ENCODE data around the gene TAOK2. TPM values are rescaled to one million over a fixed set of nuclear protein-coding genes. Genes with fewer than 3 reads are reported as not detected.

The TAOK2 gene
- total and polyA plus RNA-seq, 2 experiments from 2014 or later, result 13.6 to 57.9 TPM

DNA sequence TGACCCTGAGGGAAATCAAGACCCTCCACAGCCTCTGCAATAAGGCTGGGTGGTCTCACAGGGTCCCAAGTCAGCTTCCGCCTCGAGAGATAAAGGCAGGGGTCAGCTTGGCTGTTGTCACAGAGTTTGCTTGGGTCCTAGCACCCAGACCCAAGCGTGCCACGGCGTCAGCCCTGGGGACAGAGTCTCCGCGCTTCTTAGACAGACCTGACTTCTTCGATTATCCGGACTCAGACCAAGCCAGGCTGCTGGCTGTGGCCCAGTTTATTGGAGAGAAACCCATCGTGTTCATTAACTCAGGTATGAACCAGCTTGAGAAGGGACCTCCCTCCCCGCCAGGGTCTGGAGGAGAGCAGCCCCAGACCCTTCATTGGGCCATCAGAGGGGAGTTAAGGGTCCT is 49.9 kb downstream of the TAOK2 start:
- Histone ChIP-seq H2AFZ (no peak overlapping the region), H3K9ac (no peak overlapping the region), H3K4me1 (ENCODE audit: insufficient read depth) (no peaks in the 10 kb centered on the region), H3K9me3 (ENCODE audit: low read depth) (no peaks in the 10 kb centered on the region), H4K20me1 (ENCODE audit: insufficient read depth) (no peaks in the 10 kb centered on the region), H3K79me2 (ENCODE audit: insufficient read depth) (no peaks in the 10 kb centered on the region), H3K36me3 (ENCODE audit: low read depth) (no peaks in the 10 kb centered on the region), H3K27me3 (replicated peaks; ENCODE audit: insufficient read depth) (peaks cover 14% of the 10 kb centered on the region), H3K4me2 (ENCODE audit: unreplicated experiment) (no peak overlapping the region), H3F3A (ENCODE audit: insufficient read depth) (no peaks in the 10 kb centered on the region), H3K27ac (no peak overlapping the region), H3K4me3 (no peak overlapping the region), H3K9me2 (ENCODE audit: insufficient read depth) (no peaks in the 10 kb centered on the region)
- no peak for TF ChIP-seq EZH2phosphoT487 (IDR thresholded peaks at IDR 0.05; ENCODE audit: insufficient read depth, low read depth)
- no peak for TF ChIP-seq EZH2 (IDR thresholded peaks at IDR 0.05; ENCODE audit: insufficient read depth, poor library complexity, severe bottlenecking)
- in situ Hi-C loops (cut with MboI), result loop anchor here (10.0 kb wide), 2 partner anchors 49 to 319 kb away; partner anchors contain the start of gene TAOK2
- no peak for DNase-seq
- WGBS, 2 experiments (ENCODE audit: low coverage in 1 of 2, low lambda C conversion rate in 2 of 2, missing lambda C conversion rate in 2 of 2), result 62 to 64% methylated on average over 11 of the region's 11 CpGs

DNA sequence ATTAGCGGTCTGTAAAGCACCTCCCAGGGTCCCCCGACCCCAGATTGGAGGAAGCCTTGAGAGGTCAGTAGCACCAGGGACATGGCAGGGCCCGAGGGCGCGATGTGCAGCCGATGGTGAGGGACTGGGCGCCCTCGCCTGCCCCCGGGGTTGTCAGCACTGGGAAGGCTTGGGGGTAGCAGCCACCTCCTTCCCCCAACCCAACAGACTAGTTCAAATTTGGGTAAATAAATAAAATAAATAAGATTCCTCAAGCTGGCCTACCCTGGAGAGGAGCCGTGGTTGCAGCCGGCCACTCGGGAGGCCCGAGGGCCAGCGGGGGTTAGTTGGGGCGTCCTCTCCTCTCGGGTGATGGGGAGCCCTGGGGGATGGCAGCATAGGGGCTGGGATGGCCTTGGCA is 50.8 kb downstream of the TAOK2 start:
- Histone ChIP-seq H3K36me3 (ENCODE audit: low read depth) (no peaks in the 10 kb centered on the region), H3K4me3 (no peak overlapping the region), H3K4me1 (ENCODE audit: insufficient read depth) (no peaks in the 10 kb centered on the region), H3K27me3 (replicated peaks; ENCODE audit: insufficient read depth) (peaks cover 22% of the 10 kb centered on the region), H3K4me2 (ENCODE audit: unreplicated experiment) (no peak overlapping the region), H2AFZ (no peak overlapping the region), H3K9me2 (ENCODE audit: insufficient read depth) (no peaks in the 10 kb centered on the region), H3K27ac (no peak overlapping the region), H3K9ac (no peak overlapping the region), H4K20me1 (ENCODE audit: insufficient read depth) (no peaks in the 10 kb centered on the region), H3K79me2 (ENCODE audit: insufficient read depth) (no peaks in the 10 kb centered on the region), H3F3A (ENCODE audit: insufficient read depth) (no peaks in the 10 kb centered on the region), H3K9me3 (ENCODE audit: low read depth) (no peaks in the 10 kb centered on the region)
- TF ChIP-seq EZH2 (IDR thresholded peaks at IDR 0.05; ENCODE audit: insufficient read depth, poor library complexity, severe bottlenecking) (no peak), EZH2phosphoT487 (IDR thresholded peaks at IDR 0.05; ENCODE audit: insufficient read depth, low read depth) (no peak)
- 70 to 72% methylated on average over 10 to 16 of the region's 16 CpGs for WGBS, 2 experiments (ENCODE audit: low coverage in 1 of 2, low lambda C conversion rate in 2 of 2, missing lambda C conversion rate in 2 of 2)
- in situ Hi-C loops (cut with MboI), result loop anchor here (10.0 kb wide), 2 partner anchors 50 to 320 kb away; partner anchors contain the start of gene TAOK2
- no peak for DNase-seq

DNA sequence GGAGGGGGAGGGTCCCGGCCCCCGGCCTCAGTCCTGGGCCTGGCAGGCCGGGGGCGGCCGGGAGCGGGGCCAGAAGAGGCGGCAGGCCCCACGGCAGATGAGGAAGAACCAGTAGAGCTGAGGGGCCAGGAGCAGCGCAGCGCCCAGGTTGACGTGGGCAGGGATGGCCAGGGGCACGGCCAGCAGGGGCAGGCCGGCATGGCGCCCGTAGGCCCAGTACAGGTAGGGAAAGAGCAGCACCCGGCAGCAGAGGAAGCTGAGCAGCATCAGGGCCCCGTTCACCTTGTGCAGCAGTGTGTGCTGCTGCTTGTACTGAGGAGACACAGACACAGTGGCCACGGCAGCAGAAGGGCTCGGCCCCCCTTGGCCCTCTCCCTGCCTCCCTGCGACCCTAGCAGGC is 51.5 kb downstream of the TAOK2 start:
- 52% methylated on average over 13 to 19 of the region's 20 CpGs for WGBS, 2 experiments (ENCODE audit: low coverage in 1 of 2, low lambda C conversion rate in 2 of 2, missing lambda C conversion rate in 2 of 2)
- in situ Hi-C loops (cut with MboI), result loop anchor here (10.0 kb wide), 2 partner anchors 50 to 320 kb away; partner anchors contain the start of gene TAOK2
- no peak overlapping the region for H2AFZ ChIP-seq

DNA sequence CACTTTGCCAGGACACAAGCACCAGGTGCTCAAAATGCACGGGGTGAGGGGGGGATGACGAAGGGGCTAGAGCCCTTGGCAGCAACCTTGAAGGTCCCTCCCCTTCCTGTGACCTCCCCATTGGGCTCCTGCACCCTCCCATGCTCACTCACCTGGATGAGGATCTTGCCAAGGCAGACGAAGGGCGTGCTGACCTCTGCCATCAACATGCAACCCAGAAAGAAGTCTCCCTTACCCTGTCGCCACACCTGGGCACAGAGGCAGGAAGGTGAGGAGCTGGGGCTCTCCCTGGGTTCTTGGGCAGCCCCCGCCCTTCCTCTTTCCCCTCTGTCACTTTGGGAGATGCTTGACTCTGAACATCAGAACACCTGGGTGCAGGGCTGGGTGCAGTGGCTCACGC is 51.9 kb downstream of the TAOK2 start:
- peaks cover 32% of the 10 kb centered on the region for H3K27me3 ChIP-seq (replicated peaks; ENCODE audit: insufficient read depth)
- 33 to 45% methylated on average over 7 of the region's 7 CpGs for WGBS, 2 experiments (ENCODE audit: low coverage in 1 of 2, low lambda C conversion rate in 2 of 2, missing lambda C conversion rate in 2 of 2)
- H3K9ac ChIP-seq, result no peak overlapping the region
- TF ChIP-seq EZH2phosphoT487 (IDR thresholded peaks at IDR 0.05; ENCODE audit: insufficient read depth, low read depth), result no peak
- TF ChIP-seq EZH2 (IDR thresholded peaks at IDR 0.05; ENCODE audit: insufficient read depth, poor library complexity, severe bottlenecking), result no peak
- H2AFZ ChIP-seq, result no peak overlapping the region
- H3K27ac ChIP-seq, result no peak overlapping the region
- in situ Hi-C loops (cut with MboI), result loop anchor here (10.0 kb wide), 2 partner anchors 51 to 321 kb away; partner anchors contain the start of gene TAOK2
- H3K4me2 ChIP-seq (ENCODE audit: unreplicated experiment), result no peak overlapping the region
- no peaks in the 10 kb centered on the region for H3K36me3 ChIP-seq (ENCODE audit: low read depth)
- H3K4me3 ChIP-seq, result no peak overlapping the region
- H3K9me3 ChIP-seq (ENCODE audit: low read depth), result no peaks in the 10 kb centered on the region
- no peaks in the 10 kb centered on the region for H3F3A ChIP-seq (ENCODE audit: insufficient read depth)
- no peaks in the 10 kb centered on the region for H4K20me1 ChIP-seq (ENCODE audit: insufficient read depth)
- no peaks in the 10 kb centered on the region for H3K4me1 ChIP-seq (ENCODE audit: insufficient read depth)
- no peaks in the 10 kb centered on the region for H3K9me2 ChIP-seq (ENCODE audit: insufficient read depth)
- no peak for DNase-seq
- no peaks in the 10 kb centered on the region for H3K79me2 ChIP-seq (ENCODE audit: insufficient read depth)

More for the DNA sequence above, 51.5 kb downstream of the TAOK2 start:
- peaks cover 29% of the 10 kb centered on the region for H3K27me3 ChIP-seq (replicated peaks; ENCODE audit: insufficient read depth)
- H3K9me2 ChIP-seq (ENCODE audit: insufficient read depth), result no peaks in the 10 kb centered on the region
- H3K4me2 ChIP-seq (ENCODE audit: unreplicated experiment), result no peak overlapping the region
- no peak overlapping the region for H3K9ac ChIP-seq
- no peak overlapping the region for H3K4me3 ChIP-seq
- no peaks in the 10 kb centered on the region for H3K79me2 ChIP-seq (ENCODE audit: insufficient read depth)
- no peaks in the 10 kb centered on the region for H3F3A ChIP-seq (ENCODE audit: insufficient read depth)
- DNase-seq, result no peak
- H3K36me3 ChIP-seq (ENCODE audit: low read depth), result no peaks in the 10 kb centered on the region
- TF ChIP-seq EZH2 (IDR thresholded peaks at IDR 0.05; ENCODE audit: insufficient read depth, poor library complexity, severe bottlenecking) (no peak), EZH2phosphoT487 (IDR thresholded peaks at IDR 0.05; ENCODE audit: insufficient read depth, low read depth) (no peak)
- H4K20me1 ChIP-seq (ENCODE audit: insufficient read depth), result no peaks in the 10 kb centered on the region
- no peak overlapping the region for H3K27ac ChIP-seq
- no peaks in the 10 kb centered on the region for H3K9me3 ChIP-seq (ENCODE audit: low read depth)
- H3K4me1 ChIP-seq (ENCODE audit: insufficient read depth), result no peaks in the 10 kb centered on the region

All from GM23248 (cell line).